HCT116 (cell line): ENCODE data around the gene HPCAL1. TPM values are rescaled to one million over a fixed set of nuclear protein-coding genes. Genes with fewer than 3 reads are reported as not detected.

Source experiments
- ATAC-seq: fragments of 200-7000 bp; cut with Tn5 transposase; 2 replicates; pipeline ENCODE4 v1.9.1; 2020; ENCODE audit warnings: mild to moderate bottlenecking, moderate library complexity
- BruUV-seq: library from RNA; stranded (reverse); fragments of 400-500 nt; replicated peaks from 2 replicates; lab custom pipeline; 2021; lab: Mats Ljungman, UMichigan
- CTCF ChIA-PET: fragments of 300-600 bp; sonication (Branson Sonifier 250); formaldehyde crosslinking; loops from one replicate; lab custom pipeline; 2021; ENCODE audit warnings: antibody characterized with exemption; lab: Charles Lee
- POLR2A ChIA-PET: fragments of 300-600, 350-600 bp; sonication (Branson Sonifier 250); formaldehyde crosslinking; loops from one replicate; lab custom pipeline; 2021; ENCODE audit warnings: antibody characterized with exemption; lab: Charles Lee
- RAD21 ChIA-PET, 2 experiments: fragments of 300-600 bp; sonication (Branson Sonifier 250); formaldehyde crosslinking; loops; one replicate each; lab custom pipeline; 2023; ENCODE audit warnings: low total read pairs in 2 of 2; ENCODE audit not compliant: uncharacterized antibody in 2 of 2, unreplicated experiment in 2 of 2, low non-redundant PET in 1 of 2; lab: Charles Lee
- DNase-seq: peaks from one replicate; pipeline ENCODE4 v3.0.0-alpha.2; 2010; ENCODE audit warnings: low read depth, low spot score
- H2AFZ ChIP-seq: fragments of 200-600 bp; shearing (Covaris generic), sonication (generic); 2 replicates; pipeline ENCODE4 v1.6.1; 2017; ENCODE audit warnings: low read depth, mixed run types, mixed read lengths, antibody characterized with exemption, low read length; ENCODE audit not compliant: poor library complexity, severe bottlenecking
- H3K27ac ChIP-seq: 2 replicates; pipeline ENCODE4 v1.5.1; 2012; ENCODE audit warnings: low read depth, low read length
- H3K27me3 ChIP-seq: fragments of 200-600 bp; sonication (generic); 2 replicates; pipeline ENCODE4 v1.6.1; 2016; ENCODE audit warnings: mixed run types, low read length, mixed read lengths; ENCODE audit not compliant: insufficient read depth
- H3K36me3 ChIP-seq, 2 experiments: fragments of 200-500 bp in 1 of 2; fragments of 200-600 bp in 1 of 2; sonication (Bioruptor generic) in 1 of 2; sonication (generic) in 1 of 2; 2 replicates each; pipeline versions ENCODE4 v1.5.1 to v1.6.1; 2014 to 2016; ENCODE audit warnings: low read length in 2 of 2, inconsistent platforms in 1 of 2, mixed read lengths in 1 of 2, mixed run types in 1 of 2; ENCODE audit not compliant: insufficient read depth in 2 of 2, control insufficient read depth in 1 of 2
- H3K4me1 ChIP-seq, 2 experiments: fragments of 200-600 bp in 1 of 2; sonication (generic) in 1 of 2; 2 replicates each; pipeline versions ENCODE4 v1.5.1 to v1.6.1; 2012 to 2017; ENCODE audit warnings: low read length in 2 of 2, inconsistent platforms in 1 of 2, mild to moderate bottlenecking in 1 of 2, mixed read lengths in 1 of 2, mixed run types in 1 of 2, moderate library complexity in 1 of 2; ENCODE audit not compliant: insufficient read depth in 2 of 2, control insufficient read depth in 1 of 2
- H3K4me2 ChIP-seq: fragments of 200-600 bp; sonication (generic); 2 replicates; pipeline ENCODE4 v1.6.1; 2017; ENCODE audit warnings: mixed run types, low read length, mixed read lengths
- H3K4me3 ChIP-seq, 2 experiments: fragments of 200-600 bp in 1 of 2; sonication (generic) in 1 of 2; replicated peaks in 1 of 2; 2 replicates each; pipeline ENCODE4 v1.5.1; 2011 to 2016; ENCODE audit warnings: low read length in 2 of 2, control low read depth in 1 of 2, low read depth in 1 of 2, mild to moderate bottlenecking in 1 of 2, mixed read lengths in 1 of 2, mixed run types in 1 of 2
- H3K79me2 ChIP-seq: fragments of 200-600 bp; sonication (generic); 2 replicates; pipeline ENCODE4 v1.6.1; 2017; ENCODE audit warnings: mild to moderate bottlenecking, mixed run types, low read length, moderate library complexity, mixed read lengths; ENCODE audit not compliant: insufficient read depth
- H3K9ac ChIP-seq: fragments of 200-600 bp; sonication (generic); 2 replicates; pipeline ENCODE4 v1.6.1; 2016; ENCODE audit warnings: low read length, mixed read lengths
- H3K9me2 ChIP-seq: fragments of 200-600 bp; sonication (generic), shearing (Covaris generic); 2 replicates; pipeline ENCODE4 v1.6.1; 2017; ENCODE audit warnings: mixed run types, mild to moderate bottlenecking, moderate library complexity; ENCODE audit not compliant: insufficient read depth
- H3K9me3 ChIP-seq, 2 experiments: fragments of 200-500 bp in 1 of 2; fragments of 200-600 bp in 1 of 2; sonication (Bioruptor generic) in 1 of 2; sonication (generic) in 1 of 2; 2 replicates each; pipeline ENCODE4 v1.6.1; 2014 to 2017; ENCODE audit warnings: low read length in 2 of 2, mixed read lengths in 2 of 2, inconsistent platforms in 1 of 2, low read depth in 1 of 2, mild to moderate bottlenecking in 1 of 2, mixed run types in 1 of 2, moderate library complexity in 1 of 2; ENCODE audit not compliant: control insufficient read depth in 1 of 2, insufficient read depth in 1 of 2
- H4K20me1 ChIP-seq: fragments of 200-600 bp; sonication (generic), shearing (Covaris generic); 2 replicates; pipeline ENCODE4 v1.6.1; 2017; ENCODE audit warnings: mixed run types, mild to moderate bottlenecking, moderate library complexity; ENCODE audit not compliant: insufficient read depth
- CEBPB ChIP-seq: IDR thresholded peaks from 2 replicates; pipeline ENCODE4 v1.6.1; 2012; ENCODE audit warnings: low read depth
- EZH2phosphoT487 ChIP-seq: fragments of 200-600 bp; IDR thresholded peaks from 2 replicates; pipeline ENCODE4 v1.6.1; 2018; ENCODE audit warnings: antibody characterized with exemption, borderline replicate concordance
- FOSL1 ChIP-seq: IDR thresholded peaks from 2 replicates; pipeline ENCODE4 v1.6.1; 2012; ENCODE audit warnings: low read depth
- JUND ChIP-seq: IDR thresholded peaks from 2 replicates; pipeline ENCODE4 v1.6.1; 2012
- MAX ChIP-seq: IDR thresholded peaks from 2 replicates; pipeline ENCODE4 v1.6.1; 2012
- POLR2AphosphoS5 ChIP-seq: IDR thresholded peaks from 2 replicates; pipeline ENCODE4 v1.6.1; 2011; ENCODE audit warnings: mild to moderate bottlenecking, low read depth, low read length, moderate library complexity
- RAD21 ChIP-seq: IDR thresholded peaks from 2 replicates; pipeline ENCODE4 v1.6.1; 2012; ENCODE audit warnings: low read depth, mild to moderate bottlenecking
- SRF ChIP-seq: IDR thresholded peaks from 2 replicates; pipeline ENCODE4 v1.6.1; 2012; ENCODE audit warnings: low read depth
- TCF7L2 ChIP-seq: IDR thresholded peaks from 2 replicates; pipeline ENCODE4 v1.7.0; 2011; ENCODE audit warnings: borderline replicate concordance, inconsistent platforms; ENCODE audit not compliant: insufficient read depth, insufficient read length; ENCODE audit errors: extremely low read depth
- ZFX ChIP-seq: fragments of 450-650 bp; IDR thresholded peaks from 2 replicates; pipeline ENCODE4 v1.6.1; 2017
- intact Hi-C: fragments of 100-400 bp; cut with micrococcal nuclease; formaldehyde crosslinking; loops from 2 replicates; pipeline ENCODE4 v1.10.0; 2022
- total RNA-seq: library from RNA; stranded (reverse); gene quantifications from one replicate; pipeline ENCODE4 v1.2.1, GENCODE V29; 2021; ENCODE audit not compliant: unreplicated experiment

Gene HPCAL1
- total RNA-seq, 1 experiment from 2014 or later: 111 TPM

GRCh38 chr2:10324095-10324832 lies 21.6 kb downstream of the HPCAL1 start:
- CTCF ChIA-PET: no interaction called here
- Histone ChIP-seq H3K4me3 (no peak overlapping the region), H3K9me2 (no peaks in the 10 kb centered on the region), H3K4me1 (peaks cover 8 to 40% of the 10 kb centered on the region in 2 experiments; a peak in 3 of 4 replicates), H3K27me3 (no peaks in the 10 kb centered on the region), H3K27ac (no peak overlapping the region), H3K36me3 (no peaks in the 10 kb centered on the region), H4K20me1 (peaks cover 3% of the 10 kb centered on the region; the same call in 1 of the 2 replicates), H3K9ac (no peak overlapping the region), H3K79me2 (peaks cover 96% of the 10 kb centered on the region), H2AFZ (no peak overlapping the region), H3K9me3 (no peaks in the 10 kb centered on the region), H3K4me2 (no peak overlapping the region)
- BruUV-seq: no TSS peak
- RAD21 ChIA-PET: interaction anchor here in 1 of 2 experiments (0.7 kb wide), 1 partner anchor 1040 kb away, joined by 4 read pairs; no protein-coding TSS in a partner anchor
- no peak for ATAC-seq
- DNase-seq: no peak
- TF ChIP-seq CEBPB: no peak
- TF ChIP-seq POLR2AphosphoS5: no peak
- no peak for TF ChIP-seq SRF
- no peak for TF ChIP-seq MAX
- TF ChIP-seq EZH2phosphoT487: no peak
- POLR2A ChIA-PET: no interaction called here
- intact Hi-C loops: no loop called here

- BruUV-seq: no TSS peak
- H3K27me3 ChIP-seq: no peaks in the 10 kb centered on the region
- H3K27ac ChIP-seq: no peak overlapping the region
- ATAC-seq (no peak), DNase-seq (no peak)
- no peak overlapping the region for H2AFZ ChIP-seq
- H4K20me1 ChIP-seq: peaks cover 3% of the 10 kb centered on the region; the same call in 1 of the 2 replicates
- peaks cover 20 to 52% of the 10 kb centered on the region in 2 experiments for H3K4me1 ChIP-seq
- no peaks in the 10 kb centered on the region for H3K36me3 ChIP-seq
- no peak overlapping the region for H3K4me2 ChIP-seq
- POLR2A ChIA-PET: no interaction called here
- H3K9me2 ChIP-seq: no peaks in the 10 kb centered on the region
- RAD21 ChIA-PET: interaction anchor here in 1 of 2 experiments (1.6 kb wide), 1 partner anchor 22 kb away, joined by 3 read pairs; no protein-coding TSS in a partner anchor
- H3K79me2 ChIP-seq: peaks cover 98% of the 10 kb centered on the region
- no peak overlapping the region for H3K9ac ChIP-seq
- no peaks in the 10 kb centered on the region for H3K9me3 ChIP-seq
- H3K4me3 ChIP-seq: no peak overlapping the region
- CTCF ChIA-PET: no interaction called here
- no peak for TF ChIP-seq JUND
- TF ChIP-seq FOSL1: no peak
- TF ChIP-seq RAD21: no peak
- TF ChIP-seq ZFX: no peak
- no peak for TF ChIP-seq TCF7L2
- no peak for TF ChIP-seq CEBPB
- intact Hi-C loops: no loop called here
These were observed 22.8 kb downstream of the HPCAL1 start for GRCh38 chr2:10325278-10326145.
